Muscle of leg (tissue), 11 donors: ENCODE data around the gene TPPP2. TPM values are rescaled to one million over a fixed set of nuclear protein-coding genes. Genes with fewer than 3 reads are reported as not detected.

Experiments
- DNase-seq: peaks from one replicate; pipeline ENCODE4 v3.0.0; 2013
- H3K27ac ChIP-seq: one replicate; pipeline ENCODE4 v1.5.1; 2013; ENCODE audit warnings: mild to moderate bottlenecking, low read length, control low read depth
- H3K27me3 ChIP-seq: one replicate; pipeline ENCODE4 v1.6.1; 2013; ENCODE audit warnings: low read length; ENCODE audit not compliant: control insufficient read depth, insufficient read depth
- H3K36me3 ChIP-seq: one replicate; pipeline ENCODE4 v1.6.1; 2013; ENCODE audit warnings: low read length; ENCODE audit not compliant: control insufficient read depth, insufficient read depth
- H3K4me1 ChIP-seq: one replicate; pipeline ENCODE4 v1.6.1; 2013; ENCODE audit warnings: low read length; ENCODE audit not compliant: control insufficient read depth, insufficient read depth
- H3K4me3 ChIP-seq: one replicate; pipeline ENCODE4 v1.5.1; 2013; ENCODE audit warnings: low read length, control low read depth
- H3K9me3 ChIP-seq: replicated peaks from 2 replicates; pipeline ENCODE4 v1.6.1; 2013; ENCODE audit warnings: low read depth, low read length; ENCODE audit not compliant: control insufficient read depth
- WGBS: methylation state at CpG from one replicate; pipeline ENCODE4 v1.1.5; 2013; ENCODE audit warnings: missing lambda C conversion rate; ENCODE audit not compliant: insufficient coverage; 5-methylcytosine and 5-hydroxymethylcytosine counted together
- polyA plus RNA-seq, 8 donors: library from polyadenylated mRNA; unstranded; fragments of 120-200 nt; gene quantifications; one replicate each; pipeline versions ENCODE4 v1.2.1 to v1.2.3, GENCODE V29; 2013; ENCODE audit warnings: inconsistent platforms in 1 of 8, low replicate concordance in 1 of 8; ENCODE audit not compliant: insufficient read length in 8 of 8, insufficient read depth in 1 of 8
- total RNA-seq: library from RNA; stranded (reverse); fragments of 120-200 nt; gene quantifications from one replicate; pipeline ENCODE4 v1.2.4, GENCODE V29; 2013

The TPPP2 gene
- total and polyA plus RNA-seq, 9 donors, result 0.28 to 0.85 (median 0.41) TPM; not detected in 1

DNA sequence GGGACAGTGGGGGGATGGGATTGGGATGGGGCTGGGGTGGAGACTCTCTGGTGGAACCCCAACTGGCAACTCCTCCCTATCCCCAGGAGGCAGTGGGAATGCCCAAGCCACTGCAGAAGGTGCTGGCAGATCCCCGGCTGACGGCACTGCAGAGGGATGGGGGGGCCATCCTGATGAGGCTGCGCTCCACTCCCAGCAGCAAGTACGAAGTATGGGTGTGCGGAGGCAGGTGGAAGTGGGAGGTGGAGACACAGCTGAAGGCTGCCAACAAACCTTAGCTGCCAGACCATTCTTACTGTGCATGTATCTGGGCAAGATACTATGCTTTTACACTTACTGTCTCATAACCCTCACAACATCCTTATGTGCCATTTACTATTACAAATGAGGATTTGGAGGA, 48.3 kb downstream of the TPPP2 start:
- 100% methylated on average over 1 of the region's 5 CpGs for WGBS
- H3K4me1 ChIP-seq, result peaks cover 8% of the 10 kb centered on the region
- no peak for DNase-seq
- H3K27me3 ChIP-seq, result no peaks in the 10 kb centered on the region
- H3K36me3 ChIP-seq, result peaks cover 98% of the 10 kb centered on the region
- no peaks in the 10 kb centered on the region for H3K9me3 ChIP-seq
- no peak overlapping the region for H3K27ac ChIP-seq
- H3K4me3 ChIP-seq, result no peak overlapping the region

DNA sequence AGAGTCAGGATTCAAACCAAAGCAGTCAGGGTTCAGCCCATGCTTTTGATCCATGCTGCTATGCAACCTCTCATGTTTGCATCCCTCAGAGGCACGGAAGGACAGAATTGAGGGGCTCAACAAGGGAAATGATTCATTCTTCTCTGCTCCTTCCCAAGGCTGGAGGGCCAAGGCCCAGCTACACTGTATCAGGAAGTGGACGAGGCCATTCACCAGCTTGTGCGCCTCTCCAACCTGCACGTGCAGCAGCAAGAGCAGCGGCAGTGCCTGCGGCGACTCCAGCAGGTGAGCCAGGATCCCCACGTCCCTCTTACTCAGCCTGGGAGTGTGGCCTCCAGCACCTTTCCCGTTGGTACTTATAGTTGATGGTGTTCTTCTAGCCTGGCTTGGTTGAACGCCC, 48.7 kb downstream of the TPPP2 start:
- WGBS, result 82% methylated on average over 6 of the region's 10 CpGs
- H3K27ac ChIP-seq, result no peak overlapping the region
- no peak overlapping the region for H3K4me3 ChIP-seq
- H3K4me1 ChIP-seq, result peaks cover 4% of the 10 kb centered on the region
- no peak for DNase-seq
- no peaks in the 10 kb centered on the region for H3K27me3 ChIP-seq
- H3K36me3 ChIP-seq, result peaks cover 98% of the 10 kb centered on the region
- H3K9me3 ChIP-seq, result no peaks in the 10 kb centered on the region

DNA sequence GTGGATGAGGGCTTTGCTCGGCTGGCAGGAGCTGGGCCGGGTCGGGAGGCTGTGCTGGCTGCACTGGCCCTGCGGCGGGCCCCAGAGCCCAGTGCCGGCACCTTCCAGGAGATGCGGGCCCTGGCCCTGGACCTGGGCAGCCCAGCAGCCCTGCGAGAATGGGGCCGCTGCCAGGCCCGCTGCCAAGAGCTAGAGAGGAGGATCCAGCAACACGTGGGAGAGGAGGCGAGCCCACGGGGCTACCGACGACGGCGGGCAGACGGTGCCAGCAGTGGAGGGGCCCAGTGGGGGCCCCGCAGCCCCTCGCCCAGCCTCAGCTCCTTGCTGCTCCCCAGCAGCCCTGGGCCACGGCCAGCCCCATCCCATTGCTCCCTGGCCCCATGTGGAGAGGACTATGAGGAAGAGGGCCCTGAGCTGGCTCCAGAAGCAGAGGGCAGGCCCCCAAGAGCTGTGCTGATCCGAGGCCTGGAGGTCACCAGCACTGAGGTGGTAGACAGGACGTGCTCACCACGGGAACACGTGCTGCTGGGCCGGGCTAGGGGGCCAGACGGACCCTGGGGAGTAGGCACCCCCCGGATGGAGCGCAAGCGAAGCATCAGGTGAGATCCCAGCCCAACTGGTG, 51.6 kb downstream of the TPPP2 start:
- Histone ChIP-seq H3K27ac (no peak overlapping the region), H3K27me3 (no peaks in the 10 kb centered on the region), H3K4me1 (no peaks in the 10 kb centered on the region), H3K9me3 (no peaks in the 10 kb centered on the region), H3K36me3 (peaks cover 96% of the 10 kb centered on the region), H3K4me3 (no peak overlapping the region)
- DNase-seq, result no peak
- 82% methylated on average over 22 of the region's 30 CpGs for WGBS

Other genes with a start within 250 kb of the TPPP2 start
- 4.8 TPM for gene RNASE6, start 248.9 kb upstream of the TPPP2 start, total RNA-seq
- 1 to 10 TPM; 5.0 to 7.9 (median 5.7) TPM for gene RNASE6, start 248.9 kb upstream of the TPPP2 start, polyA plus RNA-seq
- 204 TPM for gene RNASE1, start 227.4 kb upstream of the TPPP2 start, total RNA-seq
- 100 to 1,000 TPM; 135 to 259 (median 209) TPM for gene RNASE1, start 227.4 kb upstream of the TPPP2 start, polyA plus RNA-seq
- not detected for gene RNASE3, start 138.8 kb upstream of the TPPP2 start, total RNA-seq
- 1 to 10 TPM in 1 of 8 donors, under 1 TPM in 6, not detected in 1; 0.18 to 1.1 (median 0.32) TPM for gene RNASE3, start 138.8 kb upstream of the TPPP2 start, polyA plus RNA-seq
- gene RNASE2, start 74.7 kb upstream of the TPPP2 start, total RNA-seq, result 0.13 TPM
- gene RNASE2, start 74.7 kb upstream of the TPPP2 start, polyA plus RNA-seq, result 1 to 10 TPM in 7 of 8 donors, under 1 TPM in 1; 0.95 to 1.9 (median 1.1) TPM
- 50.6 TPM for gene METTL17, start 40.2 kb upstream of the TPPP2 start, total RNA-seq
- gene METTL17, start 40.2 kb upstream of the TPPP2 start, polyA plus RNA-seq, result 10 to 100 TPM; 36.0 to 64.0 (median 46.8) TPM
- gene SLC39A2, start 30.9 kb upstream of the TPPP2 start, total RNA-seq, result 0.04 TPM
- under 1 TPM in 1 of 8 donors, not detected in 7; 0.61 TPM for gene SLC39A2, start 30.9 kb upstream of the TPPP2 start, polyA plus RNA-seq
- gene NDRG2, start 5.2 kb upstream of the TPPP2 start, total RNA-seq, result 99.9 TPM
- gene NDRG2, start 5.2 kb upstream of the TPPP2 start, polyA plus RNA-seq, result 100 to 1,000 TPM; 121 to 203 (median 151) TPM
- not detected for gene RNASE13, start 4.6 kb downstream of the TPPP2 start, total RNA-seq
- under 1 TPM in 2 of 8 donors, not detected in 6; 0.14 to 0.16 TPM for gene RNASE13, start 4.6 kb downstream of the TPPP2 start, polyA plus RNA-seq
- not detected for gene RNASE7, start 12.1 kb downstream of the TPPP2 start, total RNA-seq
- gene RNASE7, start 12.1 kb downstream of the TPPP2 start, polyA plus RNA-seq, result under 1 TPM in 3 of 8 donors, not detected in 5; 0.13 to 0.27 (median 0.18) TPM
- gene RNASE8, start 27.6 kb downstream of the TPPP2 start, total RNA-seq, result not detected
- not detected for gene RNASE8, start 27.6 kb downstream of the TPPP2 start, polyA plus RNA-seq
- gene ARHGEF40, start 40.1 kb downstream of the TPPP2 start, total RNA-seq, result 50.5 TPM
- gene ARHGEF40, start 40.1 kb downstream of the TPPP2 start, polyA plus RNA-seq, result 10 to 100 TPM; 53.1 to 70.2 (median 65.3) TPM
- gene ZNF219, start 68.4 kb downstream of the TPPP2 start, total RNA-seq, result 7.6 TPM
- gene ZNF219, start 68.4 kb downstream of the TPPP2 start, polyA plus RNA-seq, result 10 to 100 TPM; 15.2 to 23.9 (median 17.6) TPM
- 0.31 TPM for gene TMEM253, start 70.8 kb downstream of the TPPP2 start, total RNA-seq
- gene TMEM253, start 70.8 kb downstream of the TPPP2 start, polyA plus RNA-seq, result 1 to 10 TPM in 2 of 8 donors, under 1 TPM in 6; 0.29 to 1.4 (median 0.71) TPM
- gene OR5AU1, start 125.8 kb downstream of the TPPP2 start, total RNA-seq, result not detected
- under 1 TPM in 6 of 8 donors, not detected in 2; 0.01 to 0.06 (median 0.03) TPM for gene OR5AU1, start 125.8 kb downstream of the TPPP2 start, polyA plus RNA-seq
- gene HNRNPC, start 239.2 kb downstream of the TPPP2 start, total RNA-seq, result 425 TPM
- gene HNRNPC, start 239.2 kb downstream of the TPPP2 start, polyA plus RNA-seq, result 100 to 1,000 TPM; 429 to 593 (median 452) TPM
- 0.18 TPM for gene RPGRIP1, start 249.9 kb downstream of the TPPP2 start, total RNA-seq
- 1 to 10 TPM in 2 of 8 donors, under 1 TPM in 6; 0.34 to 1.9 (median 0.53) TPM for gene RPGRIP1, start 249.9 kb downstream of the TPPP2 start, polyA plus RNA-seq